ENCODE measurements around the gene UBL4A.

The UBL4A gene

GRCh38 chrX:154465601-154466000 lies 20.8 kb downstream of the UBL4A start:
- POLR2A ChIA-PET, result no interaction called here

GRCh38 chrX:154464806-154465365 lies 21.5 kb downstream of the UBL4A start:
- 91% methylated on average over 22 of the region's 28 CpGs for WGBS (ENCODE audit: insufficient coverage)
- CTCF ChIA-PET, result no interaction called here
- Histone ChIP-seq H3K4me3 (ENCODE audit: control insufficient read depth in 1 of 7, extremely low read depth in 1 of 7, insufficient read depth in 4 of 7, low read depth in 2 of 7, low read length in 6 of 7) (no peak overlapping the region), H3K4me1 (ENCODE audit: control extremely low read depth in 1 of 4, control insufficient read depth in 4 of 4, insufficient read depth in 4 of 4, low read length in 3 of 4) (no peaks in the 10 kb centered on the region), H3K27ac (ENCODE audit: insufficient read depth in 1 of 2, low read depth in 1 of 2, low read length in 2 of 2, poor library complexity in 1 of 2, severe bottlenecking in 2 of 2) (no peak overlapping the region), H3K9me3 (ENCODE audit: control extremely low read depth in 1 of 5, control insufficient read depth in 4 of 5, insufficient read depth in 2 of 5, low read depth in 1 of 5, low read length in 4 of 5) (peaks cover 0 to 5% (median 0%) of the 10 kb centered on the region in 5 experiments), H3K27me3 (replicated peaks in 2 of 5; ENCODE audit: control insufficient read depth in 4 of 5, insufficient read depth in 5 of 5, low read length in 4 of 5) (peaks cover 0 to 11% (median 0%) of the 10 kb centered on the region in 5 experiments), H3K36me3 (ENCODE audit: control insufficient read depth in 4 of 4, insufficient read depth in 4 of 4, low read length in 3 of 4) (peaks cover 0 to 16% (median 6%) of the 10 kb centered on the region in 4 experiments)
- POLR2A ChIA-PET, result no interaction called here
- no peak for DNase-seq

More at GRCh38 chrX:154465601-154466000, 20.8 kb downstream of the UBL4A start:
- Histone ChIP-seq H3K4me3 (ENCODE audit: control insufficient read depth in 1 of 7, extremely low read depth in 1 of 7, insufficient read depth in 4 of 7, low read depth in 2 of 7, low read length in 6 of 7) (no peak overlapping the region), H3K27me3 (replicated peaks in 2 of 5; ENCODE audit: control insufficient read depth in 4 of 5, insufficient read depth in 5 of 5, low read length in 4 of 5) (peaks cover 0 to 11% (median 0%) of the 10 kb centered on the region in 5 experiments), H3K27ac (ENCODE audit: insufficient read depth in 1 of 2, low read depth in 1 of 2, low read length in 2 of 2, poor library complexity in 1 of 2, severe bottlenecking in 2 of 2) (no peak overlapping the region), H3K36me3 (ENCODE audit: control insufficient read depth in 4 of 4, insufficient read depth in 4 of 4, low read length in 3 of 4) (peaks cover 0 to 18% (median 7%) of the 10 kb centered on the region in 4 experiments), H3K4me1 (ENCODE audit: control extremely low read depth in 1 of 4, control insufficient read depth in 4 of 4, insufficient read depth in 4 of 4, low read length in 3 of 4) (no peaks in the 10 kb centered on the region), H3K9me3 (ENCODE audit: control extremely low read depth in 1 of 5, control insufficient read depth in 4 of 5, insufficient read depth in 2 of 5, low read depth in 1 of 5, low read length in 4 of 5) (peaks cover 0 to 5% (median 0%) of the 10 kb centered on the region in 5 experiments)
- WGBS (ENCODE audit: insufficient coverage), result 95% methylated on average over 14 of the region's 14 CpGs
- CTCF ChIA-PET, result interaction anchor here (0.6 kb wide), 1 partner anchor 366 kb away, joined by 3 read pairs; no protein-coding TSS in a partner anchor
- no peak for DNase-seq

DNA sequence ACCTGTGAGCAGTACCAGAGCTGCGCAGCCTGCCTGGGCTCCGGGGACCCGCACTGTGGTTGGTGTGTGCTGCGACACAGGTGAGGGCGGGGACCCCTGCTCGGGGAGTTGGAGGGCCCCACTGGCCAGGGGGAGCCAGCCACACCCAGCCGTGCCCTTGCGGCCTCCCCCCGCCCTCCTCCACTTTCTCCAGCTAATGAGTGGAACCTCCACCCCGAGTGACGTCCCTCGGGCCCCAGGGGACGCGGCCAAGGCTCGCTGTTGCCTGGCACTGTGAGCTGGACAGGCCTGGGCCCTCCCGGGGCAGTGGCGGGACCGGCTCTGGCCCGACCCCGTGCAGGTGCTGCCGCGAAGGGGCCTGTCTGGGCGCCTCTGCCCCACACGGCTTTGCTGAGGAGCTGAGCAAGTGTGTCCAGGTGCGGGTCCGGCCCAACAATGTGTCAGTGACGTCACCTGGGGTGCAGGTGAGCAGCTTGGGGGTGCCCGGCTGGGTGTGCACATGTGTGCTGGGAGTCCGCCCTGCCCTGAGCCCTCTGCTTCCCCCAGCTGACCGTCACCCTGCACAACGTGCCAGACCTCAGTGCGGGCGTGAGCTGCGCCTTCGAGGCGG lies 22.7 kb downstream of the UBL4A start:
- peaks cover 0 to 5% (median 0%) of the 10 kb centered on the region in 5 experiments for H3K9me3 ChIP-seq (ENCODE audit: control extremely low read depth in 1 of 5, control insufficient read depth in 4 of 5, insufficient read depth in 2 of 5, low read depth in 1 of 5, low read length in 4 of 5)
- CTCF ChIA-PET, result no interaction called here
- 93% methylated on average over 32 of the region's 36 CpGs for WGBS (ENCODE audit: insufficient coverage)
- POLR2A ChIA-PET, result no interaction called here
- H3K36me3 ChIP-seq (ENCODE audit: control insufficient read depth in 4 of 4, insufficient read depth in 4 of 4, low read length in 3 of 4), result peaks cover 0 to 16% (median 6%) of the 10 kb centered on the region in 4 experiments
- peaks cover 0 to 11% (median 0%) of the 10 kb centered on the region in 5 experiments for H3K27me3 ChIP-seq (replicated peaks in 2 of 5; ENCODE audit: control insufficient read depth in 4 of 5, insufficient read depth in 5 of 5, low read length in 4 of 5)
- peaks cover 0 to 4% (median under 1%) of the 10 kb centered on the region in 4 experiments for H3K4me1 ChIP-seq (ENCODE audit: control extremely low read depth in 1 of 4, control insufficient read depth in 4 of 4, insufficient read depth in 4 of 4, low read length in 3 of 4)
- H3K27ac ChIP-seq (ENCODE audit: insufficient read depth in 1 of 2, low read depth in 1 of 2, low read length in 2 of 2, poor library complexity in 1 of 2, severe bottlenecking in 2 of 2), result no peak overlapping the region
- no peak for DNase-seq
- no peak overlapping the region for H3K4me3 ChIP-seq (ENCODE audit: control insufficient read depth in 1 of 7, extremely low read depth in 1 of 7, insufficient read depth in 4 of 7, low read depth in 2 of 7, low read length in 6 of 7)

GRCh38 chrX:154462396-154462795 lies 24.0 kb downstream of the UBL4A start:
- Histone ChIP-seq H3K4me3 (ENCODE audit: control insufficient read depth in 1 of 7, extremely low read depth in 1 of 7, insufficient read depth in 4 of 7, low read depth in 2 of 7, low read length in 6 of 7) (no peak overlapping the region), H3K4me1 (ENCODE audit: control extremely low read depth in 1 of 4, control insufficient read depth in 4 of 4, insufficient read depth in 4 of 4, low read length in 3 of 4) (peaks cover 0 to 5% (median 2%) of the 10 kb centered on the region in 4 experiments), H3K27me3 (replicated peaks in 2 of 5; ENCODE audit: control insufficient read depth in 4 of 5, insufficient read depth in 5 of 5, low read length in 4 of 5) (peaks cover 0 to 11% (median 0%) of the 10 kb centered on the region in 5 experiments), H3K9me3 (ENCODE audit: control extremely low read depth in 1 of 5, control insufficient read depth in 4 of 5, insufficient read depth in 2 of 5, low read depth in 1 of 5, low read length in 4 of 5) (peaks cover 0 to 3% (median 0%) of the 10 kb centered on the region in 5 experiments), H3K36me3 (ENCODE audit: control insufficient read depth in 4 of 4, insufficient read depth in 4 of 4, low read length in 3 of 4) (peaks cover 0 to 16% (median 5%) of the 10 kb centered on the region in 4 experiments), H3K27ac (ENCODE audit: insufficient read depth in 1 of 2, low read depth in 1 of 2, low read length in 2 of 2, poor library complexity in 1 of 2, severe bottlenecking in 2 of 2) (no peak overlapping the region)
- CTCF ChIA-PET, result interaction anchor here (1.1 to 1.8 kb wide), 2 partner anchors 11 to 80 kb away, joined by 3 to 5 read pairs; no protein-coding TSS in a partner anchor
- DNase-seq, result no peak
- POLR2A ChIA-PET, result no interaction called here
- 100% methylated on average over 7 of the region's 8 CpGs for WGBS (ENCODE audit: insufficient coverage)

DNA sequence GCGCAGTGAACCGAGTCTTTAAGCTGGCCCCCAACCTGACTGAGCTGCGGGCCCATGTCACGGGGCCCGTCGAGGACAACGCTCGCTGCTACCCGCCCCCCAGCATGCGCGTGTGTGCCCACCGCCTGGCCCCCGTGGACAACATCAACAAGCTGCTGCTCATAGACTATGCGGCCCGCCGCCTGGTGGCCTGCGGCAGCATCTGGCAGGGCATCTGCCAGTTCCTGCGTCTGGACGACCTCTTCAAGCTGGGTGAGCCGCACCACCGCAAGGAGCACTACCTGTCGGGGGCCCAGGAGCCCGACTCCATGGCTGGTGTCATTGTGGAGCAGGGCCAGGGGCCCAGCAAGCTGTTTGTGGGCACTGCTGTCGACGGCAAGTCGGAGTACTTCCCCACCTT lies 26.1 kb downstream of the UBL4A start:
- Histone ChIP-seq H3K9me3 (ENCODE audit: control extremely low read depth in 1 of 5, control insufficient read depth in 4 of 5, insufficient read depth in 2 of 5, low read depth in 1 of 5, low read length in 4 of 5) (peaks cover 0 to 3% (median 0%) of the 10 kb centered on the region in 5 experiments), H3K4me1 (ENCODE audit: control extremely low read depth in 1 of 4, control insufficient read depth in 4 of 4, insufficient read depth in 4 of 4, low read length in 3 of 4) (peaks cover 0 to 7% (median 2%) of the 10 kb centered on the region in 4 experiments), H3K4me3 (ENCODE audit: control insufficient read depth in 1 of 7, extremely low read depth in 1 of 7, insufficient read depth in 4 of 7, low read depth in 2 of 7, low read length in 6 of 7) (no peak overlapping the region), H3K36me3 (ENCODE audit: control insufficient read depth in 4 of 4, insufficient read depth in 4 of 4, low read length in 3 of 4) (peaks cover 0 to 16% (median 0%) of the 10 kb centered on the region in 4 experiments), H3K27me3 (replicated peaks in 2 of 5; ENCODE audit: control insufficient read depth in 4 of 5, insufficient read depth in 5 of 5, low read length in 4 of 5) (peaks cover 0 to 11% (median 0%) of the 10 kb centered on the region in 5 experiments), H3K27ac (ENCODE audit: insufficient read depth in 1 of 2, low read depth in 1 of 2, low read length in 2 of 2, poor library complexity in 1 of 2, severe bottlenecking in 2 of 2) (no peak overlapping the region)
- ChIA-PET CTCF (interaction anchor here (0.5 to 1.4 kb wide), 2 partner anchors 54 to 67 kb away, joined by 3 to 6 read pairs; no protein-coding TSS in a partner anchor), POLR2A (interaction anchor here (0.9 kb wide), 1 partner anchor 63 kb away, joined by 4 read pairs; no protein-coding TSS in a partner anchor)
- WGBS (ENCODE audit: insufficient coverage), result 91% methylated on average over 23 of the region's 26 CpGs
- DNase-seq, result no peak

- Histone ChIP-seq H3K27ac (ENCODE audit: insufficient read depth in 1 of 2, low read depth in 1 of 2, low read length in 2 of 2, poor library complexity in 1 of 2, severe bottlenecking in 2 of 2) (no peak overlapping the region), H3K4me1 (ENCODE audit: control extremely low read depth in 1 of 4, control insufficient read depth in 4 of 4, insufficient read depth in 4 of 4, low read length in 3 of 4) (peaks cover 0 to 7% (median 2%) of the 10 kb centered on the region in 4 experiments), H3K27me3 (replicated peaks in 2 of 5; ENCODE audit: control insufficient read depth in 4 of 5, insufficient read depth in 5 of 5, low read length in 4 of 5) (peaks cover 0 to 11% (median 0%) of the 10 kb centered on the region in 5 experiments), H3K9me3 (ENCODE audit: control extremely low read depth in 1 of 5, control insufficient read depth in 4 of 5, insufficient read depth in 2 of 5, low read depth in 1 of 5, low read length in 4 of 5) (peaks cover 0 to 3% (median 0%) of the 10 kb centered on the region in 5 experiments), H3K4me3 (ENCODE audit: control insufficient read depth in 1 of 7, extremely low read depth in 1 of 7, insufficient read depth in 4 of 7, low read depth in 2 of 7, low read length in 6 of 7) (no peak overlapping the region), H3K36me3 (ENCODE audit: control insufficient read depth in 4 of 4, insufficient read depth in 4 of 4, low read length in 3 of 4) (peaks cover 0 to 16% (median 0%) of the 10 kb centered on the region in 4 experiments)
- no peak for DNase-seq
- ChIA-PET CTCF (interaction anchor here (1.4 kb wide), 1 partner anchor 67 kb away, joined by 6 read pairs; no protein-coding TSS in a partner anchor), POLR2A (no interaction called here)
- 90% methylated on average over 13 of the region's 14 CpGs for WGBS (ENCODE audit: insufficient coverage)
Measured at GRCh38 chrX:154459832-154460231, 26.6 kb downstream of the UBL4A start.
